SHP77 (cell line): Measurements from ENCODE around the gene PRKCZ.
A peak's percentile ranks its signal among the peaks of the same experiment; 100 is the strongest.

Source experiments
- DNase-seq, 2 experiments: peaks; one replicate each; lab custom pipeline; 2025; lab: John Stamatoyannopoulos, UW

Gene PRKCZ

GRCh38 chr1:2061065-2061778 is 11.0 kb downstream of the PRKCZ start:
- DNase-seq = no peak

DNA sequence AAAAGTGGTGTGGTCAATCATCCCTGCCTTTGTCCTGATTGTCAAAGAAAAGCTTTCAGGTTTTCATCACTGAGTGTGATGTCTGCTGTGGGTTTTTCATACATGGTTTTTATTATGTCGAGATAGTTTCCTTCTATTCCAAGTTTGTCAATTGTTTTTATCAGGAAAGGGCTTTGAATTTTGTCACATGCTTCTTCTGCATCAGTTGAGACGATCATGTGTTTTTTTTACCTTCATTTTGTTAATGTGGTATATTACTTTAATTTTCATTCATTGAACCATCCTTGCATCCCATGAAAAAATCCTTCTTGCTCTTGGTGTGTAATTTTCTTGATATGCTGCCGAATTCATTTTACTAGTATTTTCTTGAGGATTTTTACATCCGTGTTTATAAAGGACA is 15.5 kb downstream of the PRKCZ start:
- DNase-seq = no peak

DNA sequence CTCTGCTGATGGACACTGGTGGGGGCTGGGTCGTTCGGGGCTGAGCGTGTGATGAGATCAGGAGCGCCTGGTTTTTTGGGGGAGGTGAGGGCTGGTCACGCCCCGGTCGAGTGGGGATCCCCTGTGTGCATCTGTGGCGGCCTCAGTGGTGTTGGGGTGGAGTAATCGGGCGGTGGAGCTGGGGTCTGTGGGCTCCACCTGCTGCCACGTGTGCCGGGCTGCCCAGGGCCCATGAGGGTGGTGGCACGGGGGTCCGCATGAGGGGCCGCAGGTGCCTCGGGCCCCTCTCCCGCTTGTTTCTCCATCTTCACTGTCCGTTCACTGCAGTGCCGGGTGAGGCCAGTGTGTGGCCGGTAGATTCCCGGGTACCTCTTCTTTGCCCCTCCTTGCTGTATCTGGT is 17.2 kb downstream of the PRKCZ start:
- no peak for DNase-seq

DNA sequence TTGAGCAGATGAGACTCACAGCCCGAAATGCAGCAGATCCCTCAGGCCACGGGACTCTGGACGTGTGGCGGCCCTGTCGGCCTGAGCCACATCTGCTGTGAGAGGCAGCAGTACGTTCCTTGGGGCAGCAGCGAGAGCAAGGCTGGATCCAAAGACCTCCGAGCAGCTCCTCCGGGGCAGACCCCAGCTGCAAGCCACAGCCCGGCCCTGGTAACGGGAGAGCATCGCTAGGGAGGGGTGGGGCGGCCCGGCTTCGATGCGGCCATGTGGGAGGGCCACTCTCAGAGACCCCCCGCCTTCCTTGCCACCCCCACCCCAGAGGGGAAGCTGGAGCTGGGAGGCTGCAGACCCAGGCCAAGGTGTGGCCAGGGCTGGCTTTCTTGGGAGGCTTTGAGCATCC is 17.8 kb downstream of the PRKCZ start:
- no peak for DNase-seq

DNA sequence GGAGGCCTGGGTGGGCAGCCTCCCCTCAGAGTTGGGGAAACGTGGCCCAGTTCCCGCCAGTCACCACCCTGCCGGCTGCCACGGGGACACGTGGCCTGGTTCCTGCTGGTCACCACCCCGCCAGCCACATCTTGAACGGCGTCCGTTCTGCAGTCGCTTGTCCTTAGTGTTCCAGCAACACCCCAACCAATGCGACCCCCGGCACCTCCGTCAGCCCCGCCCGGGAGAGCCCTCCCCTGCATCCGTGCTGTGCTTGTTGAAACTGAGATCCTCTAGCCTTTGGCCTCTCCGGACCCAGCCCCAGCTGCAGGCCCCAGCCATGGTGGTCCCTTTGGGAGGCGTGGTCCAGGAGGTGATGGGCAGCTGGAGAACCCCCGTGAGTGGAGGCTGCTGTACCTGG is 18.7 kb downstream of the PRKCZ start:
- DNase-seq = no peak

GRCh38 chr1:2070016-2070415 is 19.8 kb downstream of the PRKCZ start:
- DNase-seq = no peak

DNA sequence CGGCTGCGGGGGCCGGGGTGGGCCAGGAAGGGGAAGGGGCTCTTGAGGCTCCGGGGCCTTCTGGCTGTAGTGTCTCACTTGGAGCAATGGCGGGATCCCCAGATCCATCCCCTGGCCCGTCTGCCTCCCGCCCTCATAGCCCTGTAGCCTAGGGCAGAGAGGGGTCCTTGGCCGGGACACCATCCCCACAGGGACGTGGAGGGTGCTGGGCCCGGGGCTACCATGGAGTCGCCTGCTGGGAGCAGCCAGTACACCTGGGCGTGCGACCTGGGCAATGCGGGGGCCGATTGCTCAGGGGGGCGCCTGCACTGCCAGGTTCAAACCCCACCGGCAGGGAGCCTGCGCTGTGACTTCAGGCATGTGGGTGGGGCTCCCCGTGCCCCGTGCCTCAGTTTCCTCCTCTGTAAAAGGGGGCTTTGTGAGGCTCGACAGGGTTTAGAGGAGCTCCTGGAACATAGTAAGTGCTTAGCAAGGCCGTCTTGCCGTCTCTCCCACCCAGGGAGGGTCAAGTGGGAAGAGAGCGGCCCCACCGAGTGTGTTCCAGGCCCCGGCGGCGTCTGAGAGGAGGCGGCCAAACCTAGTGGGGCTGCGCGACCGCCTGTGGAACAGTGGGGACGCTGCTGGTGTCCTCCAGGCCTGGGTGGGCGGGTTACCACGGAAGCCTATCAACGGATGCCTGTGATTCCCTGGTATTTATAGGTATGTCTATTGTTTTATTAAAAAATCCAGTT is 20.8 kb downstream of the PRKCZ start:
- no peak for DNase-seq

GRCh38 chr1:2072109-2072806 is 22.0 kb downstream of the PRKCZ start:
- no peak for DNase-seq

- DNase-seq = no peak
Observed at GRCh38 chr1:2072891-2073290, 22.7 kb downstream of the PRKCZ start.

DNA sequence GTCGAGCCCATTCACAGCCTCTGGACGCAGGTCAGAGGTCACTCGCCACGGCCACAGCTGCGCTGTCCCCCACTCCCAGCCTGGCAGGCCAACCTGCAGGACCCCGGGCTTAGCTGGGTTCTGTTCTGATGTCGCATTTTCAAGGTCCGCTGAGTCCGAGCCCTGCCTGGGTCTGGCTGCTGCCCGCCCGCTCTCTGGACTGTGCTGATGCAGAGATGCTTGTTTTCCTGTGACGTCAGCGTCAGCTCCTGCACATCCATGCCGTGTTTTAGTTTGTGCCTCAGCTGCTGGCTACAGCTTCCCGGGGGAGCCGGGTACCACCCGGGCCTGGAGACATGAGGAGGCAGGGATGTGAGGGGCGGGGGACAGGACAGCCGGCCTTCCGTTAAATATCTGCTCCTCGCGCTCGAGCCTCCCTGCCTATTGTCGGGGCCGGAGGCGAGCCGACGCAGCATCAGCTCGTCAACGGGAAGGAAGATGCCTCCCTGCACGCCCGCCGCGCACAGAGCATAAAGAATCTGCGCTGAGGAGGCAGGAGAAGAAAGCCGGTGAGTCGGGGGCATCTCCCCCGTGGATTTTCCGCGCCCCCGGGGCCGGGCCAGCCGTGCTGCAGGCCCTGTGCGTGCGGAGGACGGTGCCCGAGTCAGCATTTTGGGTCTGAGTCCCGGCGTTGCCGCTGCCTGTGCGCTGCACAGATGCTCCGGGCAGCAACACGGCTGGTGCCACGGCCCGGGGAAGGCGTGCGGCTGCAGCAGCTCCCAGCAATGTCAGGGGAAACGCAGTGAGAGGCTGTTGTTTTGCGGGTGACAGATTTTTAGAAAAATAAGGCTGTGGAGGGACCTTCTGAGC is 23.4 kb downstream of the PRKCZ start:
- DNase-seq = peak; percentile 22 to 74

GRCh38 chr1:2074396-2074795 is 24.2 kb downstream of the PRKCZ start:
- no peak for DNase-seq

DNA sequence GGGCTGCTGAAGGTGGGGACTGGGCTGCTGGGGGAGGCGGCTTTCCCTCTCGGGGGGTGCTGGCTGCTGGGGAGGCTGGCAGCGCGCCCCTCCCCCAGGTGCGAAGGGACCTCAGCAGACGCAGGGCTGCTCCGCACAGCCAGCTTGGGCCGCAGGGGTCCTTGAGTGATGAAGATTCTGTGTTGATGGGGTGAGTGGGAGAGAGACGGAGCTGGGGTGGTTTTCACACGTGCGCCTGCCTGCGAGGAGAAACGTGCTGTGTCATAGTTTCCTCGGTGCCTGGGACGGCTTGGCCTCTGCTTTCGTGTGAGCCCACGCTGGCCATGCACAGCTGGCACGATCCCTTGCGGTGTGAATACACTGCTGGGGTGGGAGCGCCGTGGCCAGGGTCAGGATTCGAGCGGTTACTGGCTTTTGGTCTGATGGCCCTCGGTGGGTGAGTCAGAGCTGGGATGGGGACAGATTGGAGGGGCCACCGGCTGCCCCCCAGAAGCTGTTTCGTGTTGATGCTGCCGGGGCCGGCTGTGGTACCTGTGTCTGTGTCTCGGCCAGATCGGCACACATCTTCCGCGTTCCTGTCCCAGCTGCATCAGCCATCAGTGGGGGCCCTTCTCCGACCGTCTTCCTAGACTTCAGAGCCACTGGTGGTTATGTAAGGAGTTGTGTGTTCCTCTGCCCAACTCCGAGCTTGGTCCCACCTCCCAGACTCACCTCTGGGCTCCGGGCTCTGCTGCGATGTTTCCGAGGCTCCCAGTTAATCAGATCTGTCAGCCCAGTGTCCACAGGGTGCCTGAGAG is 24.9 kb downstream of the PRKCZ start:
- DNase-seq = no peak

DNA sequence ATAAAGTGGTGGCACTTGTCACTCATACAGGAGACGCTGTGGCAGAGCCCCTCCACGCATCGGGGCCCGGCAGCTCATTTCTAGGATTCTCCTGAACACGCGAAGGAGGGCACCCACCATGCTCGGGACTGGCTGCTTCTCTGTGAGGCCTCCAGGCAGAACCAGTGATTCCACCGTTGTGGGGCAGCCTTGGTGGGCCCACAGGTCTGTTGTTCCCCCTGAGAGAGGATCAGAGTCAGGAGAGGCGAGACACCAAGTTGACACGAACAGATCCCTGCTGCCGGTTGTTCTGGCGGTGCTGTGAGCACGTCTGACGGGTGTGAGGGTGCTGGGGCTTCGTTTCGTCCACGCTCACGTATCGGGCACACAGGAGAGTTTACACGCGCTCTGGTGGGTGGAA is 26.6 kb downstream of the PRKCZ start:
- DNase-seq = no peak

- DNase-seq = no peak
Observed at GRCh38 chr1:2078170-2078569, 28.0 kb downstream of the PRKCZ start.

DNA sequence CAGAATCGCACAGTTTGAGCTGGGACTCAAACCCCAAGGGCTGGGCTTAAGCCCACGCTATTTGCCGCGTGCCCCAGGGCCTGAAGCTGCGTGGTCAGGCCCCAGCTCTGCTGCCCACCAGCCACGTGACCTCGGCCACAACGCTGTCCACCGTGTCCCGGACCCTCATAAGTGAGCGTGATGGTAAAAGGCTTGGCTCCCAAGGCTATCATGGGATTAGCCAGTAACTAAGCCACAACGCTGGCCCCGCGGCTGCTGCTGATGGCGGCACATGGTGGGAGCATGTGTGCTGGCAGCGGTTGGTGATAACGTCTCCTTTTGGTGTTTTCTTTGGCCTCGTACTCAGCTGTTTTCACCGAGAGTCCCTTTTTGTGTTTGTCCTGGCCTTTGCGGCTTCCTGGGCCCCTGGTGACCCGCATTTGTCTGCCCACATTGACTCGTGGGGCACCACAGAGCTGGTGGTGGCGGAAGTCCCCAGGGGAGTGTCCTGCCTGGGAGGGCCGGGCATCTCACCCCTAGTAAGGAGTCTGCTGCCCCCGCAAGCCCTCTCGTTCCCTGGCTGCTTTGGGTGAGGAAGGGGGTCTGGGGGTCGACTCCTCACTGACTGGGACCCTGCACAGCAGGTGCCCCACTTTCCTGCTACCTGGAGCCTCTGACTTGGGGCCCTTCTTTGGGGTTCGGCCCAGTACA is 29.3 kb downstream of the PRKCZ start:
- DNase-seq = no peak

- DNase-seq = no peak
Observed at GRCh38 chr1:2080140-2080539, 29.9 kb downstream of the PRKCZ start.

DNA sequence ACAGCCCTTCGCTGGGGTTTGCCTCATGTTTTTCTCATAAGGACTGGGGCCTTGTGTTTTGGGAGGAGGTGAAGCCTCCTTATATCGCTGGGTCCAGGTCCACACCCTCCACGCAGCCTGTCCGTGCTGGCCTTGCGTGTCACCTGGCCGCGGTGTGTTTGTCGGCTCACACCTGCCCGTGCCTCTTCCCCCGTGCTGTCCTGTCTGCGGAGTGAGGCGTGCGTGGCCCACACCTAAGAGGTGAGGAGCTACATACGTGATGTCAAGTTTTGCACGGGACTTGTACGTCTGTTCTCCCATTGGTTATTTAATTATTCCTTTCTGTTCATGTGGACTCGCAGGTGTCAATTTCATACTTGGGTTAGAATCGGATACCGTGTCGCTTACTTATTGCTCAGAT is 30.7 kb downstream of the PRKCZ start:
- no peak for DNase-seq

GRCh38 chr1:2081326-2081885 is 31.2 kb downstream of the PRKCZ start:
- no peak for DNase-seq

GRCh38 chr1:2082064-2082463 is 31.9 kb downstream of the PRKCZ start:
- no peak for DNase-seq

DNA sequence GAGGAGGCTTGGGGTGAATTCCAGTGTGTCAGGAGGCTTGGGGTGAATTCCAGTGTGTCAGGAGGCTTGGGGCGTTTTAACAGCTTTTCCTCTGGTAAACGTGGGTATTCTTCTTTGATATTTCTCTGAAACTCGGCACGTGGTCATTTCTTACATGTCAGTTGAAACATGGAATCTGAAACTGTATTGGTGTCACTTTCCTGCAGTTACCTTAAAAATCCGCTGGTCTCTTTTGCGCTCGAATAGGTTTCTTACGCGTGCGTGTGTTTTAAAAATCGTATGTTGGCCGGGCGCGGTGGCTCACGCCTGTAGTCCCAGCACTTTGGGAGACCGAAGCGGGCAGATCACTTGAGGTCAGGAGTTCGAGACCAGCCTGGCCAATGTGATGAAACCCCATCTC is 33.5 kb downstream of the PRKCZ start:
- no peak for DNase-seq
